ENCODE data around the gene PTPRM. TPM values are rescaled to one million over a fixed set of nuclear protein-coding genes. Genes with fewer than 3 reads are reported as not detected.

The PTPRM gene
- total RNA-seq, 1 experiment from 2014 or later, result 11.1 TPM

DNA sequence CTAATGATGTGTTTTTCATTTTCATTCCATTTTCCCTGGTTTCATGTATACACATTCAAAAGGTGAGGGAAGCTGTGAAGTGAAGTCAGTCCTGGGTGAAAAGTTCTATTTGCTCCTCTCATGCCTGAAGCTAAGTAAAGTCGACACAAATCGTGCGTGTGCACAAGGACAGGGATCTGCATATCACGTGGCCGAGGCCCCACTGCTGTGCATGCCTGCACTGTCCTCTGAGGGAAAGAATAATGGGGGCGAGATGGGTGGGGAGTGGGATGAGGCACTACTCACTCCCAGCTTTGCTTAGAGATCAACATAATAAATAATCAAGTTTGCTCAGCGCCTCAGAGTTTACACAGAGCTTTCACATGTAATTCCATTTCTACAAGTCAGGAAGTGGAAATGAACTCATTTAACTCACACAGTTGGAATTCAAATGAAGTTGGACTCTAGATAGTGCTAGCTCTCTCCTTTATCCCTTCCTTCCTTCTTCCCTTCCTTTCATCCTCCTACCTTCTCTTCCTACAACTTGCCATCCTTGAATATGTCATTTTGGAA, 5.1 kb upstream of the PTPRM start:
- ChIA-PET POLR2A (no interaction called here), CTCF (interaction anchor here (1.3 kb wide), 1 partner anchor 289 kb away, joined by 5 read pairs; no protein-coding TSS in a partner anchor)
- H3K4me1 Mint-ChIP-seq, result peaks cover 13% of the 10 kb centered on the region
- peaks cover 21% of the 10 kb centered on the region for H3K27me3 Mint-ChIP-seq (ENCODE audit: low read depth)
- TF ChIP-seq USF2 (CRISPR knock-in tag; IDR thresholded peaks at IDR 0.05) (peak; percentile 73), CREM (CRISPR knock-in tag; IDR thresholded peaks at IDR 0.05) (no peak), PRRX2 (CRISPR knock-in tag; IDR thresholded peaks at IDR 0.05) (no peak)
- TF ChIP-seq, protein P1, sequence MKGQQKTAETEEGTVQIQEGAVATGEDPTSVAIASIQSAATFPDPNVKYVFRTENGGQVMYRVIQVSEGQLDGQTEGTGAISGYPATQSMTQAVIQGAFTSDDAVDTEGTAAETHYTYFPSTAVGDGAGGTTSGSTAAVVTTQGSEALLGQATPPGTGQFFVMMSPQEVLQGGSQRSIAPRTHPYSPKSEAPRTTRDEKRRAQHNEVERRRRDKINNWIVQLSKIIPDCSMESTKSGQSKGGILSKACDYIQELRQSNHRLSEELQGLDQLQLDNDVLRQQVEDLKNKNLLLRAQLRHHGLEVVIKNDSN (CRISPR knock-in tag; IDR thresholded peaks at IDR 0.05), result peak; percentile 47; the same call in 1 of the 2 replicates
- ATAC-seq, result no peak
- no peaks in the 10 kb centered on the region for H3K36me3 Mint-ChIP-seq
- H3K27ac Mint-ChIP-seq, result 0 out of 2 replicates have a peak overlapping the region, but pooled peaks have one; percentile 8
- no peak for DNase-seq (ENCODE audit: low spot score)
- no peak overlapping the region for H3K4me3 Mint-ChIP-seq
- H3K9me3 Mint-ChIP-seq, result no peaks in the 10 kb centered on the region

GRCh38 chr18:7562491-7562890, 4.6 kb upstream of the PTPRM start:
- CTCF ChIA-PET, result interaction anchor here (1.3 kb wide), 1 partner anchor 290 kb away, joined by 5 read pairs; no protein-coding TSS in a partner anchor
- no peak for ATAC-seq
- no peak overlapping the region for H3K27ac Mint-ChIP-seq
- POLR2A ChIA-PET, result no interaction called here
- H3K27me3 Mint-ChIP-seq (ENCODE audit: low read depth), result peaks cover 21% of the 10 kb centered on the region
- no peaks in the 10 kb centered on the region for H3K9me3 Mint-ChIP-seq
- H3K36me3 Mint-ChIP-seq, result no peaks in the 10 kb centered on the region
- peaks cover 13% of the 10 kb centered on the region for H3K4me1 Mint-ChIP-seq
- no peak for DNase-seq (ENCODE audit: low spot score)
- no peak overlapping the region for H3K4me3 Mint-ChIP-seq
- TF ChIP-seq ZNF317 (CRISPR knock-in tag; IDR thresholded peaks at IDR 0.05; ENCODE audit: borderline replicate concordance, low read depth), result no peak
- no peak for TF ChIP-seq ZNF425 (CRISPR knock-in tag; conservative IDR thresholded peaks at IDR 0.05)
- TF ChIP-seq, protein P1 (CRISPR knock-in tag; IDR thresholded peaks at IDR 0.05), result no peak
- TF ChIP-seq, protein P2, sequence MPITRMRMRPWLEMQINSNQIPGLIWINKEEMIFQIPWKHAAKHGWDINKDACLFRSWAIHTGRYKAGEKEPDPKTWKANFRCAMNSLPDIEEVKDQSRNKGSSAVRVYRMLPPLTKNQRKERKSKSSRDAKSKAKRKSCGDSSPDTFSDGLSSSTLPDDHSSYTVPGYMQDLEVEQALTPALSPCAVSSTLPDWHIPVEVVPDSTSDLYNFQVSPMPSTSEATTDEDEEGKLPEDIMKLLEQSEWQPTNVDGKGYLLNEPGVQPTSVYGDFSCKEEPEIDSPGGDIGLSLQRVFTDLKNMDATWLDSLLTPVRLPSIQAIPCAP (CRISPR knock-in tag; IDR thresholded peaks at IDR 0.05), result no peak
- no peak for TF ChIP-seq CTCF (IDR thresholded peaks at IDR 0.05)
- TF ChIP-seq, protein P3, sequence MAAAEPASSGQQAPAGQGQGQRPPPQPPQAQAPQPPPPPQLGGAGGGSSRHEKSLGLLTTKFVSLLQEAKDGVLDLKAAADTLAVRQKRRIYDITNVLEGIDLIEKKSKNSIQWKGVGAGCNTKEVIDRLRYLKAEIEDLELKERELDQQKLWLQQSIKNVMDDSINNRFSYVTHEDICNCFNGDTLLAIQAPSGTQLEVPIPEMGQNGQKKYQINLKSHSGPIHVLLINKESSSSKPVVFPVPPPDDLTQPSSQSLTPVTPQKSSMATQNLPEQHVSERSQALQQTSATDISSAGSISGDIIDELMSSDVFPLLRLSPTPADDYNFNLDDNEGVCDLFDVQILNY (CRISPR knock-in tag; IDR thresholded peaks at IDR 0.05), result no peak
- TF ChIP-seq ATF3 (CRISPR knock-in tag; conservative IDR thresholded peaks at IDR 0.05), result no peak
- TF ChIP-seq GABPB1 (CRISPR knock-in tag; IDR thresholded peaks at IDR 0.05), result no peak
- TF ChIP-seq HMGXB4 (CRISPR knock-in tag; IDR thresholded peaks at IDR 0.05), result no peak
- no peak for TF ChIP-seq GRHL2 (CRISPR knock-in tag; IDR thresholded peaks at IDR 0.05; ENCODE audit: insufficient replicate concordance, severe bottlenecking)
- no peak for TF ChIP-seq NR3C1 (CRISPR knock-in tag; conservative IDR thresholded peaks at IDR 0.05; ENCODE audit: low read depth)
- TF ChIP-seq SP1 (CRISPR knock-in tag; conservative IDR thresholded peaks at IDR 0.05), result no peak
- TF ChIP-seq ZNF281 (CRISPR knock-in tag; IDR thresholded peaks at IDR 0.05), result no peak
